ENCODE results near the gene VPS33A. TPM values are rescaled to one million over a fixed set of nuclear protein-coding genes. Genes with fewer than 3 reads are reported as not detected.

Gene VPS33A
- polyA plus RNA-seq, 1 donor (not counting 4 experiments of a cell fraction or from before 2014, with no cell fraction given): 17.5 TPM

- no peaks in the 10 kb centered on the region for H3K4me1 ChIP-seq (ENCODE audit: control insufficient read depth, extremely low read depth, insufficient read depth, low read length)
- DNase-seq (ENCODE audit: low read depth, low spot score): no peak
- H3K4me3 ChIP-seq (ENCODE audit: control insufficient read depth in 2 of 3, extremely low read depth in 1 of 3, insufficient read depth in 2 of 3, low read depth in 1 of 3, low read length in 3 of 3): no peak overlapping the region
- no peaks in the 10 kb centered on the region for H3K9me1 ChIP-seq (ENCODE audit: control insufficient read depth, extremely low read depth, insufficient read depth, low read length)
- no peaks in the 10 kb centered on the region for H4K20me1 ChIP-seq (ENCODE audit: control insufficient read depth, extremely low read depth, insufficient read depth, low read length)
- no peak for FAIRE-seq
- no peaks in the 10 kb centered on the region for H3K27me3 ChIP-seq (ENCODE audit: control insufficient read depth, extremely low read depth, insufficient read depth, low read length)
- dilution Hi-C loops (cut with MboI; ENCODE audit: extremely low pct_ligation_motif_present, low sequenced_read_pairs): no loop called here
- TF ChIP-seq EZH2 (IDR thresholded peaks at IDR 0.05; ENCODE audit: low read length): no peak
- H3K9me3 ChIP-seq (ENCODE audit: control insufficient read depth, low read depth, low read length): no peaks in the 10 kb centered on the region
- no peak overlapping the region for H2AFZ ChIP-seq (ENCODE audit: control insufficient read depth, low read length)
- H3K79me2 ChIP-seq (ENCODE audit: control insufficient read depth, insufficient read depth, low read length): peaks cover 11% of the 10 kb centered on the region
- peaks cover 22 to 31% of the 10 kb centered on the region in 2 experiments for H3K36me3 ChIP-seq (ENCODE audit: control insufficient read depth in 2 of 2, extremely low read depth in 1 of 2, insufficient read depth in 2 of 2, low read length in 2 of 2)
- H3K27ac ChIP-seq (ENCODE audit: control insufficient read depth, insufficient read depth, low read length): no peak overlapping the region
- H3K4me2 ChIP-seq (ENCODE audit: control insufficient read depth, extremely low read depth, insufficient read depth, low read depth, low read length): no peak overlapping the region
- H3K9ac ChIP-seq (ENCODE audit: control insufficient read depth, extremely low read depth, insufficient read depth, low read length): no peak overlapping the region
Observed at GRCh38 chr12:122215771-122216170, 50.5 kb downstream of the VPS33A start.

- DNase-seq (ENCODE audit: low read depth, low spot score) (no peak), FAIRE-seq (no peak)
- dilution Hi-C loops (cut with MboI; ENCODE audit: extremely low pct_ligation_motif_present, low sequenced_read_pairs): no loop called here
- no peak overlapping the region for H3K4me3 ChIP-seq (ENCODE audit: control insufficient read depth in 2 of 3, extremely low read depth in 1 of 3, insufficient read depth in 2 of 3, low read depth in 1 of 3, low read length in 3 of 3)
- TF ChIP-seq EZH2 (IDR thresholded peaks at IDR 0.05; ENCODE audit: low read length): no peak
- TF ChIP-seq CTCF (optimal IDR thresholded peaks at IDR 0.05 in 1 of 3, IDR thresholded peaks at IDR 0.05 in 1 of 3, conservative IDR thresholded peaks at IDR 0.05 in 1 of 3; ENCODE audit: extremely low read depth in 1 of 3, insufficient read depth in 2 of 3, low read length in 3 of 3): no peak
- H3K79me2 ChIP-seq (ENCODE audit: control insufficient read depth, insufficient read depth, low read length): no peaks in the 10 kb centered on the region
- no peak overlapping the region for H3K27ac ChIP-seq (ENCODE audit: control insufficient read depth, insufficient read depth, low read length)
- peaks cover 26% of the 10 kb centered on the region in 2 experiments for H3K36me3 ChIP-seq (ENCODE audit: control insufficient read depth in 2 of 2, extremely low read depth in 1 of 2, insufficient read depth in 2 of 2, low read length in 2 of 2)
- no peak overlapping the region for H3K4me2 ChIP-seq (ENCODE audit: control insufficient read depth, extremely low read depth, insufficient read depth, low read depth, low read length)
- H3K4me1 ChIP-seq (ENCODE audit: control insufficient read depth, extremely low read depth, insufficient read depth, low read length): no peaks in the 10 kb centered on the region
- peaks cover 12% of the 10 kb centered on the region for H3K27me3 ChIP-seq (ENCODE audit: control insufficient read depth, extremely low read depth, insufficient read depth, low read length)
- H4K20me1 ChIP-seq (ENCODE audit: control insufficient read depth, extremely low read depth, insufficient read depth, low read length): no peaks in the 10 kb centered on the region
- no peaks in the 10 kb centered on the region for H3K9me3 ChIP-seq (ENCODE audit: control insufficient read depth, low read depth, low read length)
- H3K9ac ChIP-seq (ENCODE audit: control insufficient read depth, extremely low read depth, insufficient read depth, low read length): no peak overlapping the region
- H2AFZ ChIP-seq (ENCODE audit: control insufficient read depth, low read length): no peak overlapping the region
- H3K9me1 ChIP-seq (ENCODE audit: control insufficient read depth, extremely low read depth, insufficient read depth, low read length): no peaks in the 10 kb centered on the region
Observed at GRCh38 chr12:122208073-122208820, 58.0 kb downstream of the VPS33A start.

Data from keratinocyte (primary cell).